Measurements from ENCODE around the gene UTS2B.

- no peak for TF ChIP-seq POLR2AphosphoS5 (IDR thresholded peaks at IDR 0.05)
- no peak for TF ChIP-seq CTCF (IDR thresholded peaks at IDR 0.05)
- no peak for TF ChIP-seq POLR2A (IDR thresholded peaks at IDR 0.05)
- TF ChIP-seq EP300 (IDR thresholded peaks at IDR 0.05; ENCODE audit: low read depth), result no peak
Measured at GRCh38 chr3:191342411-191342810, 12.1 kb upstream of the UTS2B start.

All from transverse colon (tissue), 4 donors.